HG02870 (cell line): ENCODE data around the gene NAGLU.
A peak's percentile ranks its signal among the peaks of the same experiment; 100 is the strongest.
"Not testable (repeated sequence)": the region's sequence is repeated elsewhere in the genome, so short reads cannot be mapped to it uniquely, and the experiment has no call there.

ENCODE experiments used
- ATAC-seq: cut with Tn5 transposase; IDR thresholded peaks from one replicate; pipeline ENCODE4 v1.9.1; 2021; ENCODE audit warnings: mild to moderate bottlenecking, moderate library complexity; ENCODE audit not compliant: unreplicated experiment

NAGLU gene

GRCh38 chr17:42543190-42544079 is 7.4 kb downstream of the NAGLU start:
- ATAC-seq = no peak

GRCh38 chr17:42544874-42545283 is 8.8 kb downstream of the NAGLU start:
- no peak for ATAC-seq

GRCh38 chr17:42545755-42546505 is 9.9 kb downstream of the NAGLU start:
- ATAC-seq = not testable (repeated sequence)

- no peak for ATAC-seq
Measured at GRCh38 chr17:42547001-42547461, 11.0 kb downstream of the NAGLU start.

GRCh38 chr17:42547698-42548069 is 11.6 kb downstream of the NAGLU start:
- ATAC-seq = no peak

GRCh38 chr17:42548070-42548837 is 12.2 kb downstream of the NAGLU start:
- no peak for ATAC-seq

GRCh38 chr17:42548993-42549755 is 13.1 kb downstream of the NAGLU start:
- no peak for ATAC-seq

GRCh38 chr17:42552736-42553135 is 16.7 kb downstream of the NAGLU start, which contains the start of gene HSD17B1:
Gene HSD17B1 (plus strand): TSS chr17:42552923. CDS start chr17:42552934, 11 bp downstream.
- not testable (repeated sequence) for ATAC-seq

GRCh38 chr17:42553161-42553818 is 17.2 kb downstream of the NAGLU start:
- ATAC-seq = no peak

GRCh38 chr17:42553866-42554249 is 17.8 kb downstream of the NAGLU start:
- ATAC-seq = no peak

GRCh38 chr17:42554250-42555121 is 18.4 kb downstream of the NAGLU start:
- ATAC-seq = peak; percentile 59

GRCh38 chr17:42555122-42555622 is 19.1 kb downstream of the NAGLU start:
- no peak for ATAC-seq

GRCh38 chr17:42555961-42556617 is 20.0 kb downstream of the NAGLU start:
- ATAC-seq = not testable (repeated sequence)

- no peak for ATAC-seq
Measured at GRCh38 chr17:42559075-42559474, 23.0 kb downstream of the NAGLU start.

- no peak for ATAC-seq
Measured at GRCh38 chr17:42560246-42560645, 24.2 kb downstream of the NAGLU start.

- ATAC-seq = peak; percentile 64
Measured at GRCh38 chr17:42561897-42562387, 25.9 kb downstream of the NAGLU start, which contains the start of gene COASY. Gene COASY (plus strand): TSS chr17:42562148. CDS start chr17:42562623, 475 bp downstream.

- no peak for ATAC-seq
Measured at GRCh38 chr17:42562388-42563142, 26.5 kb downstream of the NAGLU start.
